Activated CD4-positive, alpha-beta T cell treated with anti-CD3 and anti-CD28 coated beads, Interleukin-2, amount 10 ng/mL, durations not matched to agents 7 days and 5 days (primary cell): ENCODE measurements around the gene RPL13A. TPM values are rescaled to one million over a fixed set of nuclear protein-coding genes. Genes with fewer than 3 reads are reported as not detected.

ENCODE experiments used
- CTCF ChIA-PET: fragments of 350-600 bp; sonication (Branson Sonifier 250); formaldehyde crosslinking; loops from one replicate; lab custom pipeline; 2021; ENCODE audit warnings: antibody characterized with exemption; lab: Charles Lee
- POLR2A ChIA-PET: fragments of 350-600 bp; sonication (Branson Sonifier 250); formaldehyde crosslinking; loops from one replicate; lab custom pipeline; 2021; ENCODE audit warnings: antibody characterized with exemption; lab: Charles Lee
- DNase-seq: peaks from one replicate; pipeline ENCODE4 v3.0.0-alpha.2; 2020
- H3K27ac Mint-ChIP-seq: one replicate; pipeline ENCODE4 v1.8.0; 2021; ENCODE audit warnings: mild to moderate bottlenecking, moderate library complexity, mixed read lengths
- H3K27me3 Mint-ChIP-seq: one replicate; pipeline ENCODE4 v1.8.0; 2021; ENCODE audit warnings: mixed read lengths
- H3K36me3 Mint-ChIP-seq: one replicate; pipeline ENCODE4 v1.8.0; 2021; ENCODE audit warnings: low read depth, mixed read lengths
- H3K4me1 Mint-ChIP-seq: one replicate; pipeline ENCODE4 v1.8.0; 2021; ENCODE audit warnings: mixed read lengths
- H3K4me3 Mint-ChIP-seq: one replicate; pipeline ENCODE4 v1.8.0; 2021; ENCODE audit warnings: mild to moderate bottlenecking, moderate library complexity, mixed read lengths
- H3K9me3 Mint-ChIP-seq: one replicate; pipeline ENCODE4 v1.8.0; 2021; ENCODE audit warnings: mixed read lengths
- total RNA-seq, 2 experiments: library from RNA; stranded (reverse); gene quantifications; one replicate each; pipeline ENCODE4 v1.2.3, GENCODE V29; 2021

The RPL13A gene
- total RNA-seq, 2 experiments from 2014 or later: 2,327 to 2,349 TPM

DNA sequence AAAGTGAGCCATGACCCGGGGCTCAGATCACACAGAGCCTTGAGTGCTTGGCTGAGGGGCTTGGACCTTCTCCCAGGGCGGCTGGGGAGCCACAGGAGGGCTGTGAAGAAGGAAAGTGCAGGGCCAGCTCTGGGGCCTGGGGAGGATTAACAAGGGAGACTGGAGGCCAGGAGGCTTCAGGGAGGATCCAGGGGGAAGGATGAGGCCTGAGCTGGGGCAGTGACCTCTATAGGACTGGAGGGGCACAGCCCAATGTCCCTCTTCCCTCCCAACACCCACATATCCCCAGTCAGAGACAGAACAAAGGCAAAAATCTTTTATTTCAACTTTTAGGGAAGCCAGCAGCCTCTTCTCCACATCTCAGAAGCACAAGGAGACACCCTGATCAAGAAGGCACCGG, 41.4 kb upstream of the RPL13A start:
- ChIA-PET CTCF (interaction anchor here (0.7 to 1.6 kb wide), 2 partner anchors 54 to 189 kb away, joined by 3 to 6 read pairs; no protein-coding TSS in a partner anchor), POLR2A (no interaction called here)
- H3K4me3 Mint-ChIP-seq: no peak overlapping the region
- no peak for DNase-seq
- peaks cover 67% of the 10 kb centered on the region for H3K4me1 Mint-ChIP-seq
- H3K36me3 Mint-ChIP-seq: peaks cover 39% of the 10 kb centered on the region
- H3K9me3 Mint-ChIP-seq: no peaks in the 10 kb centered on the region
- peaks cover 14% of the 10 kb centered on the region for H3K27me3 Mint-ChIP-seq
- peak overlapping the region; percentile 41 for H3K27ac Mint-ChIP-seq

GRCh38 chr19:49447485-49448431, 39.6 kb upstream of the RPL13A start:
- no peak overlapping the region for H3K27ac Mint-ChIP-seq

DNA sequence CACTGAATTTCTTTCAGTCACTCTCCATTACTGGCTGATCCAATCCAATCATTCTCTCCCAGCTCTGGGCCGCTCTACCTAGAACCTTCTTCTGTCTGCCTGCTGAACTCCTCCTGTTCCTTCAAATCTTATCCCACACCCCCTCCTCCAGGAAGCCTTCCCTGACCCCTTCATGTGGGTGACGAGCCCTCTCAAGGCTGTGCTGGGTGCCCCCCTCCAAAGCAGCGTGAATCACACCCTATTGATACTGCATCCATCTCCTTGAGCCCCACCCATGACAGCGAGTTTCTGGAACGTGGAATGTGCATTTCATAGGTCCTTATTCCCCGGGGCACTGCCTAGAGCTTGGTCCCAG, 39.0 kb upstream of the RPL13A start:
- CTCF ChIA-PET: interaction anchor here (1.0 kb wide), 1 partner anchor 22 kb away, joined by 5 read pairs; no protein-coding TSS in a partner anchor
- Mint-ChIP-seq H3K4me1 (peaks cover 65% of the 10 kb centered on the region), H3K27me3 (no peaks in the 10 kb centered on the region), H3K27ac (peak overlapping the region; percentile 68), H3K36me3 (peaks cover 46% of the 10 kb centered on the region), H3K9me3 (no peaks in the 10 kb centered on the region), H3K4me3 (no peak overlapping the region)
- POLR2A ChIA-PET: no interaction called here
- no peak for DNase-seq

More at GRCh38 chr19:49447485-49448431, 39.6 kb upstream of the RPL13A start:
- peaks cover 65% of the 10 kb centered on the region for H3K4me1 Mint-ChIP-seq
- peaks cover under 1% of the 10 kb centered on the region for H3K27me3 Mint-ChIP-seq
- no peak for DNase-seq
- H3K4me3 Mint-ChIP-seq: no peak overlapping the region
- H3K9me3 Mint-ChIP-seq: no peaks in the 10 kb centered on the region
- CTCF ChIA-PET: interaction anchor here (1.0 to 1.3 kb wide), 2 partner anchors 23 to 26 kb away, joined by 3 to 5 read pairs; partner anchors contain the start of gene FLT3LG
- POLR2A ChIA-PET: no interaction called here
- peaks cover 44% of the 10 kb centered on the region for H3K36me3 Mint-ChIP-seq

DNA sequence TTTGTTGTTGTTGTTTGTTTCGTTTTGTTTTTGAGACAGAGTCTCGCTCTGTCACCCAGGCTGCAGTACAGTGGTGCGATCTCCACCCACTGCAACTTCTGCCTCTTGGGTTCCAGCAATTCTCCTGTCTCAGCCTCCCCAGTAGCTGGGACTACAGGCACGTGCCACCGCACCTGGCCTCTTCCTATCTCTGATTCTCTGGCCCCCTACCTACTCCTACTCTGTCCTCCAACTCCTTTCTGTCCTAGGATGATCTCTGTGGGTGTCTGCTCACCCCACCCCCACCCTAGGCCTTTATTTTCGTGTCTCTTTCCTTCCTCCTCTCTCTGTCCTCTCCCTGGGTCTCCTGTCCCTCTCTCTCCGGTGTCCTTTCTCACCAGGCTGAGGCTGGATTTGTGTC, 37.0 kb upstream of the RPL13A start:
- POLR2A ChIA-PET: no interaction called here
- no peaks in the 10 kb centered on the region for H3K9me3 Mint-ChIP-seq
- no peaks in the 10 kb centered on the region for H3K27me3 Mint-ChIP-seq
- DNase-seq: no peak
- peaks cover 42% of the 10 kb centered on the region for H3K36me3 Mint-ChIP-seq
- CTCF ChIA-PET: interaction anchor here (0.8 to 2.1 kb wide), 5 partner anchors 8 to 23 kb away, joined by 3 to 15 read pairs (median 4); partner anchors contain the start of gene FLT3LG
- H3K4me1 Mint-ChIP-seq: peaks cover 61% of the 10 kb centered on the region
- peak overlapping the region; percentile 98 for H3K4me3 Mint-ChIP-seq
- H3K27ac Mint-ChIP-seq: peak overlapping the region; percentile 100

DNA sequence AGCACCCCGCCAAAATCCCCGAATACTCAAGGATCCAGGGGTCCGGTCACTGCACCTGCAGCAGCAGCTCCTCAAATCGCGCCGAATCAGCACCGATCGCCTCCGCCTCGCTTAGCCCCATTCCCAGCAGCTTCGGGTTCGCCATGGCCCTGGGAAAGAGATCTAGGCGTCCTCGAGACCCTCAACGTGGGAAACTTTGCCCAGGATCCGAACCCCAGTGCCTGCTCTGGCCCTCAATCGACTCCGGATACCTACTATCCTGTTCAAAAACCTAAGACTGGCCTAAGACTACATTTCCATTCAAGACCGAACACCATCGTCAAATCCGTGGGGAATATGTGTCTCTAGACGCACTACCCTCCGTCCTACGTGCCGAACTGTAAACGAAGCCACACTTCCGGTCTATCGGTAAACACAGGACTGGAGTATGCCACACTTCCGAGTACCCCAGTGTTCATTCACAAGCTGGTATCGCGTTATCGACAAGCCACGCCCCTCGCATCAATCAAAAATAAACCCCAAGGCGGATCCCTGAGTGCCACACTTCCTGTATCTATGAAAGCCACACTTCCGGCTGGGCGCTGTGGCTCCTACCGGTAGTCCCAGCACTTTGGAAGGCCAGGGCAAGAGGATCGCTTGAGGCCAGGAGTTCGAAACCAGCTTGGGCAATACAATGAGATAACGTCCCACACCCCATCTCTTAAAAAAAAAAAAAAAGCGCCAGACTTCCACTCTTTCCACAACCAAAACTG, 35.8 kb upstream of the RPL13A start, which contains the start of gene PIH1D1:
Gene PIH1D1, minus strand, starts transcription at position 385 of the 752 bp plus-strand sequence. Its CDS starts 240 bp downstream, at position 145.
- DNase-seq: peak; percentile 99
- ChIA-PET POLR2A (interaction anchor here (0.9 kb wide), 1 partner anchor 35 kb away, joined by 3 read pairs; no protein-coding TSS in a partner anchor), CTCF (interaction anchor here (0.7 to 2.6 kb wide), 11 partner anchors 9 to 60 kb away, joined by 3 to 17 read pairs (median 4); partner anchors contain the start of gene FLT3LG)
- H3K27ac Mint-ChIP-seq: peak within 1 kb of the TSS; percentile 100
- H3K4me1 Mint-ChIP-seq: peaks cover 62% of the 10 kb centered on the region
- no peaks in the 10 kb centered on the region for H3K27me3 Mint-ChIP-seq
- H3K4me3 Mint-ChIP-seq: peak within 1 kb of the TSS; percentile 98
- peaks cover 45% of the 10 kb centered on the region for H3K36me3 Mint-ChIP-seq
- no peaks in the 10 kb centered on the region for H3K9me3 Mint-ChIP-seq

GRCh38 chr19:49453013-49453756, 34.2 kb upstream of the RPL13A start, which contains the start of gene ALDH16A1:
Gene ALDH16A1 (plus strand): TSS chr19:49453225. CDS start chr19:49453332, 107 bp downstream.
- ChIA-PET CTCF (interaction anchor here (1.0 to 2.6 kb wide), 3 partner anchors 16 to 39 kb away, joined by 3 to 17 read pairs (median 7); no protein-coding TSS in a partner anchor), POLR2A (interaction anchor here (0.5 to 1.0 kb wide), 3 partner anchors 10 to 17 kb away, joined by 3 to 6 read pairs (median 4); no protein-coding TSS in a partner anchor)
- H3K27ac Mint-ChIP-seq: peak within 1 kb of the TSS; percentile 100
- DNase-seq: peak; percentile 98
- H3K27me3 Mint-ChIP-seq: no peaks in the 10 kb centered on the region
- H3K36me3 Mint-ChIP-seq: peaks cover 45% of the 10 kb centered on the region
- peak within 1 kb of the TSS; percentile 98 for H3K4me3 Mint-ChIP-seq
- H3K9me3 Mint-ChIP-seq: no peaks in the 10 kb centered on the region
- H3K4me1 Mint-ChIP-seq: peaks cover 65% of the 10 kb centered on the region

DNA sequence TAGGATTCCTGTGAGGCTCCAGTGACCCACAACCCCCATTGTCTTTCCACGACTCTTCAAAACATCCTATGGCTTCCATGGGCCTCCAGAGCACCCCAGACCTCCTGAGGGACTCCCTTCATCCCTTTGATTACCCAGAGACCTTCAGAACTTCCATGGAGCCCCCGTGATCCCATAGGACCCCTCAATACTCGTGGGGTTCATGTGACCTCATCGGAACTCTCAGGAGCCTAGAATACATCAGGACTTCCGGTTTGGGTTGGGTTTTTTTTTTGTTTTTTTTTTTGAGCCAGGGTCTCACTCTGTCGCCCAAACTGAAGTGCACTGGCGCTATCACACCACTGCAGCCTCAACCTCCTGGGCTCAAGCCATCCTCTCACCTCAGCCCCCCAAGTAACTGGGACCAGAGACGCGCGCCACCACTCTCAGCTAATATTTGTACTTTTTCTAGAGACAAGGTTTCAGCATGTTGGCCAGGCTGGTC, 33.6 kb upstream of the RPL13A start:
- CTCF ChIA-PET: interaction anchor here (1.0 to 2.6 kb wide), 5 partner anchors 15 to 63 kb away, joined by 3 to 17 read pairs (median 6); no protein-coding TSS in a partner anchor
- Mint-ChIP-seq H3K27me3 (no peaks in the 10 kb centered on the region), H3K4me1 (peaks cover 61% of the 10 kb centered on the region), H3K27ac (peak overlapping the region; percentile 100), H3K9me3 (no peaks in the 10 kb centered on the region), H3K4me3 (peak overlapping the region; percentile 98), H3K36me3 (peaks cover 39% of the 10 kb centered on the region)
- peak; percentile 23 for DNase-seq
- POLR2A ChIA-PET: interaction anchor here (0.6 to 1.0 kb wide), 4 partner anchors 11 to 177 kb away, joined by 3 to 6 read pairs (median 4); no protein-coding TSS in a partner anchor

DNA sequence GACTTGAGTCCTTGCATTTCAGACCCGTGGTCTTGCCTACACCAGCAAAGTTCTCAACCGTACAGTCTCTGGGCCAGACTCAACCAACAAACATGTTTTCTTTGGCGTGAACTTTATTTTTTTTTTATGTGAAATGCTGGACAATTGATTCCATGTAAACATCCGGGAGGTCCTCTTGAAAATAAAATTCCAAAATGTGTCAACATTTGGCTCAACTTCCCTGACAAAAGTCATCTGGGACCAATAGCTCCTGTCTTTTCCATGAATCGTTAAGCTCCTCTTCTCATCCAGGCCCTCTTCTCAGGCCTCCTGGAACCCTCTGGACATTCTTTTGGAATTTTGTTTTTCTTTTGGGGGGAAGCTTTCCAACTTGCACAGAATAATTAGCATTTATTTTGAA, 31.6 kb upstream of the RPL13A start:
- no peaks in the 10 kb centered on the region for H3K27me3 Mint-ChIP-seq
- peaks cover 48% of the 10 kb centered on the region for H3K4me1 Mint-ChIP-seq
- ChIA-PET CTCF (interaction anchor here (0.6 to 1.5 kb wide), 4 partner anchors 13 to 412 kb away, joined by 3 to 4 read pairs (median 4); partner anchors contain the start of genes FLT3LG and PNKP), POLR2A (no interaction called here)
- peak overlapping the region; percentile 4 for H3K27ac Mint-ChIP-seq
- no peak overlapping the region for H3K4me3 Mint-ChIP-seq
- DNase-seq: no peak
- H3K36me3 Mint-ChIP-seq: peaks cover 40% of the 10 kb centered on the region
- H3K9me3 Mint-ChIP-seq: no peaks in the 10 kb centered on the region

GRCh38 chr19:49456326-49456725, 31.1 kb upstream of the RPL13A start:
- Mint-ChIP-seq H3K9me3 (no peaks in the 10 kb centered on the region), H3K27ac (peak overlapping the region; percentile 61), H3K4me1 (peaks cover 48% of the 10 kb centered on the region), H3K36me3 (peaks cover 38% of the 10 kb centered on the region), H3K4me3 (no peak overlapping the region), H3K27me3 (no peaks in the 10 kb centered on the region)
- DNase-seq: no peak
- ChIA-PET POLR2A (no interaction called here), CTCF (interaction anchor here (0.6 to 1.5 kb wide), 4 partner anchors 13 to 411 kb away, joined by 3 to 4 read pairs (median 4); partner anchors contain the start of genes FLT3LG and PNKP)

DNA sequence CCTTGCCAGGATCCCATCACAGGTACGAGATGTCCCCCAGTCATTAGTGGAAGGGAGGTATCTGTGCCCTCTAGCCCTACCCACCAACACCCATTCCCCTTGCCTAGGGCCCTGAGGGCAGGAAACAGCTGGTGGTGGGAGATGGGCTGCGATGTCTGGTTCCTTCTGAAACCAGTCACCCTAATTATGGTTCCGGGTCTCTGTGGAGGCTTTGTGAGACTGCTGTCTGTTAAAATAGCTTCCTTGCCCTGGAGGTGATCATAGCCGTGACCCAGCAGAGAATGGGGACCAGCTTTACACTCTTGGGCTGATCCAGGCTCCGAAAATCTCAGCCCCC, 28.9 kb upstream of the RPL13A start:
- Mint-ChIP-seq H3K36me3 (peaks cover 33% of the 10 kb centered on the region), H3K27ac (peak overlapping the region; percentile 76), H3K27me3 (no peaks in the 10 kb centered on the region), H3K9me3 (no peaks in the 10 kb centered on the region), H3K4me1 (peaks cover 34% of the 10 kb centered on the region), H3K4me3 (no peak overlapping the region)
- ChIA-PET CTCF (interaction anchor here (2.1 kb wide), 1 partner anchor 11 kb away, joined by 9 read pairs; no protein-coding TSS in a partner anchor), POLR2A (no interaction called here)
- DNase-seq: no peak

DNA sequence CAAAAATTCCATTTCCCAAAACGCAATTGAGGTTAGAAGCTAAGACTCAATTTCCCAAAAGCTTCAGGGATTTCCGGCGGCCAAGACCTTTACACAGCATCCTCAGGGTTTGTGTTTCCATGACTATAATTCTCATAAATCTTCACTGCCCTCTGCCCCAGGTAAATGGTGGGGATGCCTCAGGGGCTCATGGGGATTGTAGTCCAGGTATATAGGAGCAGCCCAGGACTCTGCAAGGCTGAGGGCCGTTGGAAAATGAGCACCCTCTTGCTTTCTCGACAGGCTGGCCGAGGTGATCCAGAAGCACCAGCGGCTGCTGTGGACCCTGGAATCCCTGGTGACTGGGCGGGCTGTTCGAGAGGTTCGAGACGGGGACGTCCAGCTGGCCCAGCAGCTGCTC, 28.0 kb upstream of the RPL13A start:
- Mint-ChIP-seq H3K27ac (no peak overlapping the region), H3K36me3 (peaks cover 34% of the 10 kb centered on the region), H3K27me3 (no peaks in the 10 kb centered on the region), H3K9me3 (no peaks in the 10 kb centered on the region), H3K4me3 (no peak overlapping the region), H3K4me1 (peaks cover 29% of the 10 kb centered on the region)
- DNase-seq: no peak
- POLR2A ChIA-PET: no interaction called here
- CTCF ChIA-PET: interaction anchor here (1.0 to 2.1 kb wide), 3 partner anchors 10 to 87 kb away, joined by 3 to 9 read pairs (median 6); partner anchors contain the start of gene FLT3LG
